Mesendoderm (in vitro differentiated cells): ENCODE measurements around the gene MYBBP1A.
A peak's percentile ranks its signal among the peaks of the same experiment; 100 is the strongest.
"Not testable (repeated sequence)": the region's sequence is repeated elsewhere in the genome, so short reads cannot be mapped to it uniquely, and the experiment has no call there.

ENCODE experiments used
- DNase-seq: peaks from one replicate; pipeline ENCODE4 v3.0.0; 2013
- H2AK5ac ChIP-seq: 2 replicates; pipeline ENCODE4 v1.6.1; 2013; ENCODE audit warnings: low read length, inconsistent platforms
- H2BK120ac ChIP-seq: 2 replicates; pipeline ENCODE4 v1.6.1; 2013; ENCODE audit warnings: low read depth, mild to moderate bottlenecking, low read length, moderate library complexity, mixed read lengths
- H2BK15ac ChIP-seq: replicated peaks from 2 replicates; pipeline ENCODE4 v1.6.1; 2013; ENCODE audit warnings: low read depth, mild to moderate bottlenecking, moderate library complexity
- H2BK5ac ChIP-seq: 2 replicates; pipeline ENCODE4 v1.6.1; 2013; ENCODE audit warnings: low read length, inconsistent platforms
- H3K18ac ChIP-seq: 2 replicates; pipeline ENCODE4 v1.6.1; 2013; ENCODE audit warnings: mild to moderate bottlenecking, low read length, mixed read lengths
- H3K23ac ChIP-seq: one replicate; pipeline ENCODE4 v1.6.1; 2013; ENCODE audit warnings: low read length
- H3K27ac ChIP-seq: 2 replicates; pipeline ENCODE4 v1.5.1; 2013; ENCODE audit warnings: low read depth, mild to moderate bottlenecking, inconsistent platforms, low read length, moderate library complexity
- H3K27me3 ChIP-seq: 2 replicates; pipeline ENCODE4 v1.6.1; 2013; ENCODE audit warnings: low read length, control low read depth, mild to moderate bottlenecking, inconsistent platforms; ENCODE audit not compliant: insufficient read depth, poor library complexity
- H3K36me3 ChIP-seq: 2 replicates; pipeline ENCODE4 v1.6.1; 2013; ENCODE audit warnings: low read length, inconsistent platforms; ENCODE audit not compliant: control insufficient read depth, insufficient read depth
- H3K4ac ChIP-seq: one replicate; pipeline ENCODE4 v1.6.1; 2013; ENCODE audit warnings: low read depth, mild to moderate bottlenecking, low read length, moderate library complexity
- H3K4me1 ChIP-seq: 2 replicates; pipeline ENCODE4 v1.6.1; 2013; ENCODE audit warnings: low read depth, low read length, inconsistent platforms; ENCODE audit not compliant: control insufficient read depth
- H3K4me2 ChIP-seq: 2 replicates; pipeline ENCODE4 v1.6.1; 2013; ENCODE audit warnings: low read length
- H3K4me3 ChIP-seq: 2 replicates; pipeline ENCODE4 v1.5.1; 2013; ENCODE audit warnings: mild to moderate bottlenecking, low read length
- H3K56ac ChIP-seq: one replicate; pipeline ENCODE4 v1.6.1; 2013; ENCODE audit warnings: low read length
- H3K79me1 ChIP-seq: 2 replicates; pipeline ENCODE4 v1.6.1; 2013; ENCODE audit warnings: low read length, inconsistent platforms
- H3K79me2 ChIP-seq: 2 replicates; pipeline ENCODE4 v1.6.1; 2013; ENCODE audit warnings: mild to moderate bottlenecking, low read length; ENCODE audit not compliant: control insufficient read depth, insufficient read depth
- H3K9ac ChIP-seq: 2 replicates; pipeline ENCODE4 v1.6.1; 2013; ENCODE audit warnings: low read length, inconsistent platforms
- H4K5ac ChIP-seq: one replicate; pipeline ENCODE4 v1.6.1; 2013; ENCODE audit warnings: low read length
- H4K8ac ChIP-seq: one replicate; pipeline ENCODE4 v1.6.1; 2013; ENCODE audit warnings: low read depth, mild to moderate bottlenecking, control low read depth, low read length, moderate library complexity
- WGBS: extraction: QIAGEN DNeasy Blood & Tissue Kit; methylation state at CpG from one replicate; pipeline ENCODE4 v1.1.7; 2013; ENCODE audit warnings: low lambda C conversion rate, missing lambda C conversion rate; ENCODE audit not compliant: insufficient coverage; ENCODE audit errors: extremely low coverage; 5-methylcytosine and 5-hydroxymethylcytosine counted together

Gene MYBBP1A

GRCh38 chr17:4595685-4596342 lies 40.6 kb upstream of the MYBBP1A start:
- H3K4me1 ChIP-seq = not testable (repeated sequence)

GRCh38 chr17:4594931-4595684 lies 39.9 kb upstream of the MYBBP1A start:
- no peaks in the 10 kb centered on the region for H3K79me1 ChIP-seq
- H3K36me3 ChIP-seq = no peaks in the 10 kb centered on the region
- H3K23ac ChIP-seq = no peak overlapping the region
- H4K8ac ChIP-seq = no peak overlapping the region
- H3K4ac ChIP-seq = no peak overlapping the region
- no peak overlapping the region for H3K27ac ChIP-seq
- H3K4me2 ChIP-seq = no peak overlapping the region
- no peak overlapping the region for H3K18ac ChIP-seq
- H3K79me2 ChIP-seq = no peaks in the 10 kb centered on the region
- DNase-seq = peak; percentile 78
- H2BK15ac ChIP-seq = no peak overlapping the region
- no CpG with 5 or more reads among the region's 29 CpGs for WGBS
- no peak overlapping the region for H4K5ac ChIP-seq
- H3K4me1 ChIP-seq = peaks cover 3% of the 10 kb centered on the region
- no peak overlapping the region for H3K4me3 ChIP-seq
- H3K56ac ChIP-seq = peak overlapping the region; percentile 79
- no peak overlapping the region for H2AK5ac ChIP-seq
- no peaks in the 10 kb centered on the region for H3K27me3 ChIP-seq
- no peak overlapping the region for H2BK5ac ChIP-seq
- H3K9ac ChIP-seq = peak overlapping the region; percentile 50
- H2BK120ac ChIP-seq = no peak overlapping the region

More at GRCh38 chr17:4595685-4596342, 40.6 kb upstream of the MYBBP1A start:
- H2BK15ac ChIP-seq, DNase-seq, H4K5ac ChIP-seq, H2AK5ac ChIP-seq, H3K4me3 ChIP-seq, H3K23ac ChIP-seq, H3K9ac ChIP-seq, H3K18ac ChIP-seq, H3K79me1 ChIP-seq, H3K79me2 ChIP-seq, H3K56ac ChIP-seq, H2BK5ac ChIP-seq, H2BK120ac ChIP-seq, H3K4me2 ChIP-seq, H3K4ac ChIP-seq, H3K27ac ChIP-seq, H3K27me3 ChIP-seq, H4K8ac ChIP-seq, H3K36me3 ChIP-seq: not testable (repeated sequence)
- no CpG with 5 or more reads among the region's 23 CpGs for WGBS

- Histone ChIP-seq H2BK15ac (no peak overlapping the region), H3K4me1 (peaks cover 2% of the 10 kb centered on the region), H3K79me1 (no peaks in the 10 kb centered on the region), H3K4ac (no peak overlapping the region), H4K8ac (no peak overlapping the region), H2AK5ac (no peak overlapping the region), H3K4me3 (no peak overlapping the region), H3K27me3 (no peaks in the 10 kb centered on the region), H3K56ac (peak overlapping the region; percentile 37), H3K18ac (no peak overlapping the region), H3K79me2 (no peaks in the 10 kb centered on the region), H4K5ac (no peak overlapping the region), H3K36me3 (no peaks in the 10 kb centered on the region), H3K23ac (no peak overlapping the region), H3K4me2 (no peak overlapping the region), H3K9ac (no peak overlapping the region), H2BK5ac (no peak overlapping the region), H2BK120ac (no peak overlapping the region), H3K27ac (no peak overlapping the region)
- DNase-seq = no peak
- WGBS = no CpG with 5 or more reads among the region's 7 CpGs
Measured at GRCh38 chr17:4594406-4594805, 39.2 kb upstream of the MYBBP1A start.

- Histone ChIP-seq H2BK5ac (no peak overlapping the region), H4K8ac (no peak overlapping the region), H3K27me3 (no peaks in the 10 kb centered on the region), H3K23ac (no peak overlapping the region), H2AK5ac (no peak overlapping the region), H4K5ac (no peak overlapping the region), H3K4me2 (no peak overlapping the region), H3K4me1 (peaks cover 2% of the 10 kb centered on the region), H3K27ac (no peak overlapping the region), H3K36me3 (no peaks in the 10 kb centered on the region), H3K56ac (no peak overlapping the region), H3K79me1 (no peaks in the 10 kb centered on the region), H3K4ac (no peak overlapping the region), H3K18ac (no peak overlapping the region), H2BK15ac (no peak overlapping the region), H2BK120ac (no peak overlapping the region), H3K9ac (no peak overlapping the region), H3K4me3 (no peak overlapping the region), H3K79me2 (no peaks in the 10 kb centered on the region)
- DNase-seq = no peak
- no CpG with 5 or more reads among the region's 14 CpGs for WGBS
Measured at GRCh38 chr17:4593021-4593421, 37.8 kb upstream of the MYBBP1A start.

- Histone ChIP-seq H3K27me3 (no peaks in the 10 kb centered on the region), H3K4me1 (peaks cover 2% of the 10 kb centered on the region), H4K8ac (no peak overlapping the region), H2AK5ac (no peak overlapping the region), H3K36me3 (no peaks in the 10 kb centered on the region), H3K18ac (no peak overlapping the region), H3K79me2 (no peaks in the 10 kb centered on the region), H3K56ac (no peak overlapping the region), H3K79me1 (no peaks in the 10 kb centered on the region), H3K27ac (no peak overlapping the region), H2BK15ac (no peak overlapping the region), H3K4me2 (no peak overlapping the region), H3K4me3 (no peak overlapping the region), H2BK5ac (no peak overlapping the region), H3K9ac (no peak overlapping the region), H3K4ac (no peak overlapping the region), H2BK120ac (no peak overlapping the region), H4K5ac (no peak overlapping the region), H3K23ac (no peak overlapping the region)
- no CpG with 5 or more reads among the region's 11 CpGs for WGBS
- no peak for DNase-seq
Measured at GRCh38 chr17:4592240-4593005, 37.2 kb upstream of the MYBBP1A start.
